K562 (cell line): ENCODE measurements around the gene SLC6A13. TPM values are rescaled to one million over a fixed set of nuclear protein-coding genes. Genes with fewer than 3 reads are reported as not detected.

Experiments used
- ATAC-seq: fragments of 200-7000 bp; cut with Tn5 transposase; 3 replicates; pipeline ENCODE4 v1.9.1; 2020; ENCODE audit warnings: moderate library complexity
- BruUV-seq: library from RNA; stranded (reverse); fragments of 400-500 nt; replicated peaks from 2 replicates; lab custom pipeline; 2021; lab: Mats Ljungman, UMichigan
- CTCF ChIA-PET: fragments of 300-600 bp; formaldehyde crosslinking; extraction: SDS; loops from one replicate; lab custom pipeline; 2021; ENCODE audit warnings: low intra/inter-chr PET ratio; lab: Yijun Ruan, JAX
- POLR2A ChIA-PET: fragments of 300-600, 350-650 bp; sonication (Branson Sonifier 250); formaldehyde crosslinking; extraction: SDS; loops from one replicate; lab custom pipeline; 2021; ENCODE audit warnings: antibody characterized with exemption, inconsistent platforms; lab: Yijun Ruan, JAX
- DNase-seq, 4 experiments: peaks; one replicate each; pipeline versions ENCODE4 v3.0.0 to v3.0.0-alpha.2; 2011 to 2018; ENCODE audit warnings: low spot score in 3 of 4, mixed read lengths in 3 of 4; ENCODE audit errors: extremely low read depth in 1 of 4
- FAIRE-seq: peaks from 2 replicates; lab custom pipeline; 2011; peaks lifted over from hg19 to GRCh38; lab: Jason Lieb, UNC
- H2AFZ ChIP-seq: 2 replicates; pipeline ENCODE4 v1.6.0; 2011; ENCODE audit warnings: low read depth, low read length, control low read depth, inconsistent platforms
- H3K27ac ChIP-seq: fragments of 200-600 bp; 3 replicates; pipeline ENCODE4 v1.8.0; 2011; ENCODE audit warnings: low read depth, mild to moderate bottlenecking, control low read depth, inconsistent platforms, low read length, moderate library complexity, mixed read lengths; ENCODE audit errors: extremely low read depth
- H3K27me3 ChIP-seq, 2 experiments: fragments of 300-600 bp in 1 of 2; 2 replicates in 1 of 2; 3 replicates in 1 of 2; pipeline versions ENCODE4 v1.6.0 to v1.8.0; 2011; ENCODE audit warnings: inconsistent platforms in 2 of 2, low read length in 2 of 2, mild to moderate bottlenecking in 1 of 2, mixed read lengths in 1 of 2, moderate library complexity in 1 of 2; ENCODE audit not compliant: control insufficient read depth in 2 of 2, insufficient read depth in 2 of 2
- H3K36me3 ChIP-seq: fragments of 300-600 bp; 3 replicates; pipeline ENCODE4 v1.8.0; 2011; ENCODE audit warnings: mild to moderate bottlenecking, low read length, inconsistent platforms; ENCODE audit not compliant: control insufficient read depth, insufficient read depth
- H3K4me1 ChIP-seq, 2 experiments: fragments of 200-600 bp in 1 of 2; replicated peaks in 1 of 2; 2 replicates in 1 of 2; 3 replicates in 1 of 2; pipeline versions ENCODE4 v1.5.1 to v1.8.0; 2011; ENCODE audit warnings: inconsistent platforms in 2 of 2, low read length in 2 of 2, mild to moderate bottlenecking in 1 of 2, mixed read lengths in 1 of 2, moderate library complexity in 1 of 2; ENCODE audit not compliant: control insufficient read depth in 2 of 2, insufficient read depth in 2 of 2
- H3K4me2 ChIP-seq: 2 replicates; pipeline ENCODE4 v1.6.1; 2011; ENCODE audit warnings: low read length, control low read depth, inconsistent platforms, mixed read lengths; ENCODE audit not compliant: insufficient read depth
- H3K4me3 ChIP-seq: fragments of 200-600 bp; sonication (generic), shearing (Covaris generic); 2 replicates; pipeline ENCODE4 v1.5.1; 2016; ENCODE audit warnings: control low read depth, inconsistent platforms
- H3K79me2 ChIP-seq: fragments of 200-600 bp; 3 replicates; pipeline ENCODE4 v1.8.0; 2011; ENCODE audit warnings: low read length, inconsistent platforms; ENCODE audit not compliant: control insufficient read depth, insufficient read depth
- H3K9ac ChIP-seq, 2 experiments: 2 replicates each; pipeline versions ENCODE4 v1.6.0 to v1.6.1; 2011; ENCODE audit warnings: low read depth in 2 of 2, low read length in 2 of 2, control low read depth in 1 of 2, inconsistent platforms in 1 of 2, mild to moderate bottlenecking in 1 of 2, mixed read lengths in 1 of 2; ENCODE audit not compliant: insufficient read depth in 1 of 2
- H3K9me1 ChIP-seq: one replicate; pipeline ENCODE4 v1.6.0; 2011; ENCODE audit warnings: inconsistent platforms, mild to moderate bottlenecking, low read length, moderate library complexity; ENCODE audit not compliant: control insufficient read depth, insufficient read depth
- H3K9me3 ChIP-seq: replicated peaks from 2 replicates; pipeline ENCODE4 v1.5.1; 2011; ENCODE audit warnings: low read depth, low read length, inconsistent platforms; ENCODE audit not compliant: control insufficient read depth, insufficient read depth
- H4K20me1 ChIP-seq: replicated peaks from 2 replicates; pipeline ENCODE4 v1.6.1; 2011; ENCODE audit warnings: low read length, inconsistent platforms, mixed read lengths; ENCODE audit not compliant: control insufficient read depth, insufficient read depth
- AFF1 ChIP-seq, 2 experiments: fragments of 450-650 bp; IDR thresholded peaks; 2 replicates each; pipeline ENCODE4 v1.6.1; 2018; ENCODE audit warnings: mild to moderate bottlenecking in 2 of 2, low read depth in 1 of 2; ENCODE audit not compliant: partially characterized antibody in 2 of 2
- BHLHE40 ChIP-seq: IDR thresholded peaks from 2 replicates; pipeline ENCODE4 v1.6.1; 2011; ENCODE audit warnings: low read length, improper control_type of control experiment
- CBX2 ChIP-seq: fragments of 200-600 bp; sonication (generic); IDR thresholded peaks from one replicate; pipeline ENCODE4 v1.6.1; 2012; ENCODE audit warnings: mild to moderate bottlenecking, low read length, inconsistent platforms; ENCODE audit not compliant: insufficient read depth, poor library complexity, severe bottlenecking
- KDM1A ChIP-seq, 2 experiments: fragments of 450-650 bp; IDR thresholded peaks; 2 replicates each; pipeline ENCODE4 v1.6.1; 2016; ENCODE audit warnings: mild to moderate bottlenecking in 2 of 2
- MCM3 ChIP-seq: fragments of 450-650 bp; IDR thresholded peaks from 2 replicates; pipeline ENCODE4 v1.6.1; 2016
- PHF21A ChIP-seq: fragments of 450-650 bp; IDR thresholded peaks from 2 replicates; pipeline ENCODE4 v1.6.1; 2017; ENCODE audit warnings: low read depth, borderline replicate concordance
- PML ChIP-seq: IDR thresholded peaks from 2 replicates; pipeline ENCODE4 v1.6.1; 2012; ENCODE audit warnings: low read length, inconsistent platforms
- POLR2G ChIP-seq: fragments of 200-400 bp; formaldehyde crosslinking; IDR thresholded peaks from 2 replicates; pipeline ENCODE4 v1.6.1; 2017; ENCODE audit warnings: low read depth, mild to moderate bottlenecking, antibody characterized with exemption, low read length, moderate library complexity
- TCF15 ChIP-seq: fragments of 250-450 bp; sonication (Bioruptor Pico); IDR thresholded peaks from 2 replicates; pipeline ENCODE4 v1.8.0; 2022; ENCODE audit warnings: moderate library complexity, mild to moderate bottlenecking, inconsistent platforms
- THAP12 ChIP-seq: fragments of 250-450 bp; sonication (Bioruptor Pico); IDR thresholded peaks from 2 replicates; pipeline ENCODE4 v1.9.0; 2021; ENCODE audit warnings: mild to moderate bottlenecking, inconsistent platforms
- ZBED1 ChIP-seq: IDR thresholded peaks from 2 replicates; pipeline ENCODE4 v1.6.1; 2014
- ZNF561 ChIP-seq: fragments of 450-650 bp; formaldehyde crosslinking; conservative IDR thresholded peaks from 2 replicates; pipeline ENCODE4 v1.4.0; 2020; ENCODE audit warnings: mild to moderate bottlenecking, moderate library complexity
- ZNF589 ChIP-seq: fragments of 200-800 bp; sonication (Bioruptor generic); IDR thresholded peaks from 2 replicates; pipeline ENCODE4 v1.6.1; 2016; ENCODE audit warnings: low read depth, missing genetic modification characterization, missing compliant biosample characterization
- WGBS: fragments of 100-300 bp; shearing (Covaris generic); methylation state at CpG from one replicate; pipeline ENCODE4 v1.1.6; 2016; ENCODE audit warnings: low coverage, mixed read lengths; ENCODE audit not compliant: insufficient coverage; ENCODE audit errors: missing lambda C conversion rate; 5-methylcytosine and 5-hydroxymethylcytosine counted together
- in situ Hi-C: fragments of 300-500 bp; cut with MboI; formaldehyde crosslinking; loops from 4 replicates; pipeline ENCODE4 v1.15.0; 2018; ENCODE audit warnings: inconsistent platforms, mixed read lengths
- intact Hi-C: fragments of 100-400 bp; cut with micrococcal nuclease; formaldehyde crosslinking; loops from 2 replicates; pipeline ENCODE4 v1.14.2; 2022
- polyA plus RNA-seq, 8 experiments: library from polyadenylated mRNA; depleted of rRNA in 4 of 8; stranded (reverse) in 5 of 8; unstranded in 3 of 8; fragments of >200 nt; fragmentation: Nextera tagmentation in 2 of 8; fragmentation: Illumina TruSeq in 1 of 8; extraction: Ambion mirVana in 2 of 8; extraction: Trizol in 1 of 8; gene quantifications; 2 replicates each; pipeline versions ENCODE4 v1.2.1 to v1.2.3, GENCODE V29; 2011 to 2014; ENCODE audit warnings: inconsistent platforms in 1 of 8, missing spikeins in 1 of 8
- total RNA-seq, 7 experiments: library from RNA; depleted of rRNA in 6 of 7; stranded (reverse); fragments of >200 nt in 6 of 7; fragmentation: Illumina TruSeq in 2 of 7; extraction: Trizol in 2 of 7; gene quantifications; 2 replicates each; pipeline versions ENCODE4 v1.2.1 to v1.2.3, GENCODE V29; 2011 to 2021; ENCODE audit warnings: low replicate concordance in 1 of 7
- TF ChIP-seq, protein P1 (sequence below): fragments of 250-450 bp; sonication (Bioruptor Pico); IDR thresholded peaks from 2 replicates; pipeline ENCODE4 v1.8.0; 2021; ENCODE audit warnings: mild to moderate bottlenecking, moderate library complexity

SLC6A13 gene
- total and polyA plus RNA-seq, 9 of the 15 experiments (the other 6 are each of a cell fraction or from before 2014, with no cell fraction given) = 0.06 to 0.33 (median 0.22) TPM; not detected in 4

GRCh38 chr12:234891-235415, 27.7 kb downstream of the SLC6A13 start:
- no peaks in the 10 kb centered on the region for H3K79me2 ChIP-seq
- no peaks in the 10 kb centered on the region for H4K20me1 ChIP-seq
- H3K4me2 ChIP-seq = no peak overlapping the region
- H3K27ac ChIP-seq = no peak overlapping the region
- H3K9ac ChIP-seq = no peak overlapping the region
- peaks cover 3 to 37% of the 10 kb centered on the region in 2 experiments for H3K27me3 ChIP-seq
- no peaks in the 10 kb centered on the region for H3K36me3 ChIP-seq
- TF ChIP-seq, protein P1, sequence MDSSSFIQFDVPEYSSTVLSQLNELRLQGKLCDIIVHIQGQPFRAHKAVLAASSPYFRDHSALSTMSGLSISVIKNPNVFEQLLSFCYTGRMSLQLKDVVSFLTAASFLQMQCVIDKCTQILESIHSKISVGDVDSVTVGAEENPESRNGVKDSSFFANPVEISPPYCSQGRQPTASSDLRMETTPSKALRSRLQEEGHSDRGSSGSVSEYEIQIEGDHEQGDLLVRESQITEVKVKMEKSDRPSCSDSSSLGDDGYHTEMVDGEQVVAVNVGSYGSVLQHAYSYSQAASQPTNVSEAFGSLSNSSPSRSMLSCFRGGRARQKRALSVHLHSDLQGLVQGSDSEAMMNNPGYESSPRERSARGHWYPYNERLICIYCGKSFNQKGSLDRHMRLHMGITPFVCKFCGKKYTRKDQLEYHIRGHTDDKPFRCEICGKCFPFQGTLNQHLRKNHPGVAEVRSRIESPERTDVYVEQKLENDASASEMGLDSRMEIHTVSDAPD (CRISPR knock-in tag) = no peak
- no peak for TF ChIP-seq PML
- no peak for TF ChIP-seq KDM1A (IDR thresholded peaks at IDR 0.05)
- no peak for TF ChIP-seq THAP12 (CRISPR knock-in tag)
- TF ChIP-seq TCF15 = no peak
- no peak for TF ChIP-seq POLR2G
- no peak for TF ChIP-seq BHLHE40
- TF ChIP-seq ZNF589 = no peak
- no peak for TF ChIP-seq AFF1 (IDR thresholded peaks at IDR 0.05; ENCODE audit: low read depth in 1 of 2, partially characterized antibody in 2 of 2)
- no peak for TF ChIP-seq MCM3
- no peak for TF ChIP-seq ZNF561
- TF ChIP-seq CBX2 = no peak
- TF ChIP-seq PHF21A = no peak
- no peak for TF ChIP-seq ZBED1
- no peaks in the 10 kb centered on the region; a peak in 1 of 5 replicates for H3K4me1 ChIP-seq
- in situ Hi-C loops = no loop called here
- DNase-seq (no peak), FAIRE-seq (no peak), ATAC-seq (no peak)
- POLR2A ChIA-PET = no interaction called here
- H3K9me1 ChIP-seq = no peaks in the 10 kb centered on the region
- 11% methylated on average over 9 of the region's 10 CpGs for WGBS
- intact Hi-C loops = no loop called here
- no peak overlapping the region for H3K4me3 ChIP-seq
- H3K9me3 ChIP-seq = 0 out of 2 replicates have a peak, but pooled peaks cover 1% of the 10 kb centered on the region
- no peak overlapping the region for H2AFZ ChIP-seq
- CTCF ChIA-PET = no interaction called here
- no TSS peak for BruUV-seq
